Medulla oblongata (tissue), 1 donor: Measurements from ENCODE around the gene AMFR.

Experiments used
- DNase-seq: peaks from one replicate; pipeline ENCODE4 v3.0.0-alpha.2; 2015; ENCODE audit errors: extremely low spot score

Gene AMFR

GRCh38 chr16:56330476-56330875, 94.9 kb downstream of the AMFR start:
- no peak for DNase-seq

- no peak for DNase-seq
These were observed 95.5 kb downstream of the AMFR start for GRCh38 chr16:56329887-56330286.

- no peak for DNase-seq
These were observed 96.9 kb downstream of the AMFR start for GRCh38 chr16:56328276-56329022.

GRCh38 chr16:56327929-56328258, 97.5 kb downstream of the AMFR start:
- no peak for DNase-seq

- no peak for DNase-seq
These were observed 98.0 kb downstream of the AMFR start for GRCh38 chr16:56327071-56327928.

- no peak for DNase-seq
These were observed 99.4 kb downstream of the AMFR start for GRCh38 chr16:56325956-56326355.

GRCh38 chr16:56324406-56324805, 100.9 kb downstream of the AMFR start:
- no peak for DNase-seq

- DNase-seq = no peak
These were observed 103.8 kb downstream of the AMFR start for GRCh38 chr16:56321571-56321970.

GRCh38 chr16:56320811-56321558, 104.4 kb downstream of the AMFR start:
- DNase-seq = no peak

GRCh38 chr16:56320056-56320455, 105.3 kb downstream of the AMFR start:
- no peak for DNase-seq

GRCh38 chr16:56319376-56319775, 106.0 kb downstream of the AMFR start:
- DNase-seq = no peak

GRCh38 chr16:56318827-56319140, 106.6 kb downstream of the AMFR start:
- no peak for DNase-seq

- peak; percentile 95 for DNase-seq
These were observed 107.1 kb downstream of the AMFR start for GRCh38 chr16:56317998-56318826.

- DNase-seq = no peak
These were observed 108.8 kb downstream of the AMFR start for GRCh38 chr16:56316545-56316944.

GRCh38 chr16:56315955-56316354, 109.4 kb downstream of the AMFR start:
- no peak for DNase-seq

- DNase-seq = no peak
These were observed 111.0 kb downstream of the AMFR start for GRCh38 chr16:56314244-56314850.

GRCh38 chr16:56312556-56312955, 112.8 kb downstream of the AMFR start:
- DNase-seq = no peak

GRCh38 chr16:56312028-56312300, 113.4 kb downstream of the AMFR start:
- DNase-seq = no peak
